Erythroblast (primary cell): Measurements from ENCODE around the gene NCKAP5.

Experiments
- GATA1 ChIP-seq: IDR thresholded peaks from 2 replicates; pipeline ENCODE4 v1.6.1; 2011; ENCODE audit warnings: low read depth, mild to moderate bottlenecking, control low read depth, low read length, moderate library complexity
- POLR2A ChIP-seq: IDR thresholded peaks from 2 replicates; pipeline ENCODE4 v1.6.1; 2011; ENCODE audit warnings: mild to moderate bottlenecking, low read length

- TF ChIP-seq POLR2A (no peak), GATA1 (no peak)
These were observed 391.1 kb downstream of the NCKAP5 start for GRCh38 chr2:133177196-133177595.
